Stimulated activated CD4-positive, alpha-beta T cell treated with anti-CD3 and anti-CD28 coated beads, Interleukin-4, amount 100 ng/mL, for 24 hours (primary cell): ENCODE data around the gene TADA3.
A peak's percentile ranks its signal among the peaks of the same experiment; 100 is the strongest.
"Not testable (repeated sequence)": the region's sequence is repeated elsewhere in the genome, so short reads cannot be mapped to it uniquely, and the experiment has no call there.

ENCODE experiments used
- DNase-seq: peaks from one replicate; pipeline ENCODE4 v3.0.0-alpha.2; 2020

TADA3 gene

DNA sequence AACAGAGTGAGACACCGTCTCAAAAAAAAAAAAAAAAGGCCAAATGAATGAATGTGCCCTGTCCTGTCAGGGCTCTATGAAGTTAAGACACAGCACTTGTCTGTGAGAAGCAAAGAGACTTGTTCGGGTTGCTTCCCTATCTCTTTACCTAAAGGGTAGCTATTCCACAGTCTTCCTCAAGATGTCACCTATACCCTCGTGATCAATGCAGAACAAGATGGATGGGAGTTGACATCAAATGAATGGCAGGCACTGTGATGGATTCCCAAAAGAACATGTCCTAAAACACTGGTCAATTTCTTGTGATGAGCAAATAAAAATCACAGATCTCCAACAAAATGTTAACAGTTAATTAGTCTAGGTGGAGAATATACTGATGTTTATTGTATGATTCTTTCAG is 9.5 kb downstream of the TADA3 start:
- DNase-seq = no peak

DNA sequence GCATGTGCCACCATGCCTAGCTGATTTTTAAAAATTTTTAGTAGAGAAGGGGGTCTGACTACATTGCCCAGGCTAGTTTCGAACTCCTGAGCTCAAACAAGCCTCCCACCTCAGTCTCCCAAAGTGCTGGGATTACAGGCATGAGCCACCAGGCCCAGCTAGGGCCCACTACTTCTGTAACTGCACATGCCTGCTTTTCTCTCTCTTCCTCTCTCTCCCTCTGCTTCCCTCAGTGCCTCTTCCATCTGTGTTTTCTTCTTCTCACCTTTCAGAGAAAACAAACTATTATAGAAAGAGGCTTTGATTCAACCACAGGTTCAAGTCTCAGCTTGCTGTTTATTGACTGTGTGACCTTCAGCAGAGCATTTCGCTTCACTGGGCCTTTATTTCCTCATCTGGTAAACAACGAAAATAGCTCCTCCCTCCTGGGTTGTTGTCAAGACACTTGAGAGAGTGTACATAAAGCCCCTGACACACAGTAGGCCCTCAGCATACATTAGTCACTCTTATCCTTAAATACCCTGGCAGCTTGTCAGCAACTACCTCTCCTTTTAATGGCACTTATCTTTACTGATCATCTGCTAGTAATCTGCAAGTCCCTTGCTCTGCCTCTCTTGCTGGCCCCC is 10.2 kb downstream of the TADA3 start:
- DNase-seq = no peak

DNA sequence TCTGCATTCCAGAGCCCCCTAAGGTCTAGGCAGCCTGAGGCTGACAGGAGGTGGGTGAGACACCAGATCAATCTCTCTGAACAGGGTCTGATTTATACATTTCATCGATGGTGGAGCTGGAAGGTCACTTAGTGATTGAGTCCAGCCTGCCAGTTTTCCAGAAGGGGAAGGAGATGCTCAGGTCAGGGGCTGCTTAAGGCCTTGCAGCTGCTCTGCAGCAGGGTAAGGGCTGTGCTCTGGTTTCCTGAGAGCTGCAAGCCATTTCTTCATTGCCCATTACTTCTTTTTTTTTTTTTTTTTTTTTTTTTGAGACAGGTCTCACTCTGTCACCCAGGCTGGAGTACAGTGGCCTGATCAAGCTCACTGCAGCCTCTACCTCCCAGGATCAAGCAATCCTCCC is 10.7 kb downstream of the TADA3 start:
- no peak for DNase-seq

DNA sequence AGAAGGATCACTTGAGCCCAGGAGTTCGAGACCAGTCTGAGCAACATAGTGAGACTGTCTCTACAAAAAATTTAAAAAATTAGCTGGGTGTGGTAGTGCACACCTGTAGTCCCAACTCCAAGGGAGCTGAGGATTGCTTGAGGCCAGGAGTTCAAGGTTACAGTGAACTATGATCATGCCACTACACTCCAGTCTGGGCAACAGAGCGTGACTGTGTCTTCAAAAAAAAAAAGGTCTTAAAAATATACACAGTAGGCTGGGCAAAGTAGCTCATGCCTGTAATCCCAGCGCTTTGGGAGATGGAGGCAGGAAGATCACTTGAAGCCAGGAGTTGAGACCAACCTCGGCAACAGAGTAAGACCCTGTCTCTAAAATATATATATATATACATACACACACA is 11.4 kb downstream of the TADA3 start:
- no peak for DNase-seq

DNA sequence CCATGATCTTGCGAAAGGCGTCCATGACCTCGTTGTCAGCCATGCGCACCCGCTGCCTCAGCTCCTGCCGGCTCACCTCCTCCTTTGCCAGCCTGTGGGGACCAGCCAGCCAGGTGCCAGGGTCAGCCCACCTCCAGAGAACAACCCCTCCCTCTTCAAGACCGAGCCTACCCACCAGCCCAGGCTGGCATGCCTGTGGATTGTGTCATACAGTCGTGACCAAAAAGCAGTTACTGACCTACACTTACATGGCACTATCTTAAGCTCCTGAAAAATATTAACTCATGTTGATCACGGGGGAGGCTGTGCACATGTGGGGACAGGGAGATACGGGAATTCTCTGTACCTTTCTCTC is 11.8 kb downstream of the TADA3 start:
- DNase-seq = no peak

DNA sequence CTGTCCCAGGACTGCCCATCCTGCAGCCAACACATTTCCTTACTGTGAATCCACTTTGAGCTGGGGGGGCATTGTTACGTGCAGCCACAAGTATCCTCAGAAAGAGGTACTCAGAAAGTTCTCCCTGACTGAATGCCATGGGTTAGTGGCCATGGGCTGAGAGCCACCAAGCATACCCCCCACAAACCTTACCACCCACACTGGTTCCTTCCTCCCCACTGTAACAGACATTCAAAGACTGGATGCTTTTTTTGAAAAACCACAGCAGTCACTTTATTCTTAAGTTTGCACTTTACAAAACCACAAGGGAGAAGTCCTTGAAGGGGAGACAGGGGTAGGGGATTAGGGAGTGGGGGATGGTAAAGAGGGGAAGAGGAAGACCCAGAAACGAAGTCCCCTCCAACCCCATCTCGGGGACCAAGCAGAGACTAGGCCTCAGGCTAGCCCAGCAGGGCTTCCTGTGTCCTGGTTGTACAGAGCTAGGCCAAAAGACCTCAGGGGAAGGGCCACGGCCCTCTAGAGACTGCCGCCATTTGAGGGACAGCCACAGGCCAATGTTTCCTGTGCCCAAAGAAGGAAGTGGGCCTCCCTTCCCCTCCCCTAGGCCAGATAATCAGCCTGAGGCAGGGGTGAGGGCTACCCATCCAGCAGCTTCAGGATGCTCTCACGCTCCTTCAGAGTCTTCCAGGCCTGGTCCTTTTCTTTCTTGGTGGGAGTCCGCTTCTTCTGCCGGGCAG is 12.4 kb downstream of the TADA3 start:
- peak; percentile 43 for DNase-seq

DNA sequence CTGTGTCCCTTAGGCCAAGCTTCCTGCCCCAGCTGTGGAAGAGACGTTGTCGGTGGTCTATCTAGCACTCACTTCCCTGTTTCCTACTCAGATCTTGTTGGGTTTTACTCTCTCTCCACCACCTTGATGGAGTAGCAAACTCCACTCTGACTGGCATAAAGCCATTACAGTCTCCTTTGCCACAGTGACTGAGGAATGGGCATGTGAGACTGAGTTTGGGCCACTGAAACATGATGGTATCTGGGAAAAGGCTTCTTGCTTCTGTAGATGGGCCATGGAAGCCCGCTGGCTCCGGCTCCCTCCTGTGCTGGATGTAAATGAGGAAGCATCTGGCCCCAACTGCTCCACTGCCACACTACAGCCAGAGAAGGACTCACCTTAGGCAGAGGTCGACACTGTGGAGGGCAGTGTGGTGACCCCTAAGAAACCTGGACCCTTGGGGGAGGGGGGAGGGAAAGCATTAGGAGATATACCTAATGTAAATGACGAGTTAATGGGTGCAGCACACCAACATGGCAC is 13.1 kb downstream of the TADA3 start:
- no peak for DNase-seq

DNA sequence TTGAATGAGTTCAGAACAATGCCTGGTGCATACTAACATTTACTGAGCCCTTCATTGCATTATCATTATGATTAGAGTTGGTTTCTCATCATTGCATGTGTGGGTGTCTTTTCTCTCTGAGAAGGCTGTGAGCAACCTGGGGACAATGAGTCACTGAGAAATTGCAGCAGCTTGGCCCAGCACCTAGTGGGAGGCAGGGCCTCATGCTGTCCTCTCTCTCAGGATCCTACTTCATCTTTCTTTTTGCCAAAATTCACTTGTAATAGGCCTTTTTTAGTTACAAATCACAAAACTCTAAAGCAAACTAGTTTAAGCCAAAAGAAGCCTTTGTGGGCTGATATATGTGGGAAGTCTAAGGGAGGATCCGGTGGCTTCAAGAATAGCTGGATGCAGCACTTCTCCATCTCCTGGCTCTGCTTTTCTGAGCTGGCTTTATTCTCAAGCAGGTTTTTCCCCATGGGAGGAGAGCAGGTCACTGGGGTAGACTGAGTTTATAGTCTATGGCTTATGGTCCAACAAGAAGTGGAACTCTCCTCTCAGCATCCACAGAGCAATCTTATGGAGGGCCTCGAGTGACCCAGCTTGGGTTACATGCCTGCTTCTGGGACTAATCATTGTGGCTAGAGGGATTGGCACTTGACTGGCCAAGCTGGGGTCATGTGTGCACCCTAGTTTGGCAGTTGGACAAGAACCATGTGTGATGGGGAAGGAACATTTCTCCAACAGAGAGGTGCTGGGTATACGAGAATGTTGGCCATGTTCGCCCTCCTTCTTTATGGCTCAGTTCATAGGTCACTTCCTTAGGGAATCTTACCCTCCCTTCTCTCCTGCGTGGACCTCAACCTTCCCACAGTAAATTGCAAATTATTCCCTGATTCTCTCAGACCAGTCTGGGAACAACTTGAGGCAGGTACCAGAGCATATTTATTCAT is 13.9 kb downstream of the TADA3 start:
- DNase-seq = peak; percentile 81

DNA sequence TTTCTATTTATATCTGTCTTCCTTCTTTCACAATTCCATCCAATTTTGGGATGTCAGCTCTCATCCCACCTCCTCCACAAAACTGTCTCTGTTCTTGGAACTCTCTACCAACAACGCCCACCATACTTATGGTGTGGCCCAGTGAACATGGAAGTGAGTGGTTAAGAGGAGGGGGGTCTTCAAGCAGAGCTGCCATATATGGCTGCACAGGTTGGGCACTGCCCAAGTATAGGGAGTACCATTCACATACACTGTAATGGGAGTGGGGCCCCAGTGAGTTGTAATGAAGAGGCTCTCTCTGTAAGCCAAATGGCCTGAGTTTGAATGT is 14.6 kb downstream of the TADA3 start:
- DNase-seq = no peak

DNA sequence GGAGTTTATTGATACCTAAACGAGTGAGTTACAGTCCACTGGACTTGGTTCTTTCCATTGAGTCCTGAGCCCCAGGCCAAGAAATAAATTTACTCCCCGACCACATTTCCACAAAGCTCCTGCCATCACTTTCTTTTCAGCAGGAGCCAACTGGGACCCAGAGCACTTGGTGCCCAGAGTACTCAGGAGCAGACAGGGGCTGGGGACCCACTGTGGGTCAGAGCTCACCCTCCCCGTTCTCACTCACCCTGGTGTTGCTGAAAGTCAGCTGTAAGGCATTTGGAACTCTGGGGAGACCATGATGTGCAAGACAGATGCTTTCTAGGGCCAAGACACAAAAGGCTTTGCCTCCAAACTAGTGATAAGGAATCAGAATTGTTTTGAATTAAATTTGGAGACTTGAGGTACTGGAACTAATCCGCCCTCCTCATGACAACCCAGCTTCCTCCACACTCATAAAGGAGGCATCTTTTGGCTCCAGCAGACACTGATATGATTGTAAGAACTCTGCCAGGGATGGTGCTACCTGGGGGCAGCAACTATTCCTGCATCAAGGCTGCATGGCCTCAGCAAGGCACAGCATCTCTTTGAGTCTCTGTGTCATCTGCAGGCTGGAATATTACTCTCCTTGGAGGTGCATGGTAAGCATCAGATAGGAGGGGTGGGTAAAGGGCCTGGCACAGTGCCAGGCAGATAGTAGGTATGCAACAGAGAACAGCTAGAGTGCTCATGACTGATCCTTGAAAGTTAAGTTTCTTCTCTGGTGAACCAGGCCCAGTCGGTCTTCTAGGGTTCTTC is 15.2 kb downstream of the TADA3 start:
- DNase-seq = no peak

DNA sequence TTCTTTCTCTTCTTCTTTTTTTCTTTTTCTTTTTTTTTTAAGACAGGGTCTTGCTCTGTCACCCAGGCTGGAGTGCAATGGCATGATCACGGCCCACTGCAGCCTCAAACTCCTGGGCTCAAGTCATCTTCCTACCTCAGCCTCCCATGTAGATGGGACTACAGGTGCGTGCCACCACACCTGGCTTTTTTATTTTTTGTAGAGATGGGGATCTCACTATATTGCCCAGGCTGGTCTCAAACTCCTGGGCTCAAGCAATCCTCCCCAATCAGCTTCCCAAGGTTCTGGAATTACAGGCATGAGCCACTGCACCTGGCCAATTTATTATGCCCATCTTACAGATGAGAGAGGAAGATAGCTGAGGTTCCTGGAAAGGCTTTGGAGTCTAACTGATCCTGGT is 21.3 kb downstream of the TADA3 start:
- not testable (repeated sequence) for DNase-seq

DNA sequence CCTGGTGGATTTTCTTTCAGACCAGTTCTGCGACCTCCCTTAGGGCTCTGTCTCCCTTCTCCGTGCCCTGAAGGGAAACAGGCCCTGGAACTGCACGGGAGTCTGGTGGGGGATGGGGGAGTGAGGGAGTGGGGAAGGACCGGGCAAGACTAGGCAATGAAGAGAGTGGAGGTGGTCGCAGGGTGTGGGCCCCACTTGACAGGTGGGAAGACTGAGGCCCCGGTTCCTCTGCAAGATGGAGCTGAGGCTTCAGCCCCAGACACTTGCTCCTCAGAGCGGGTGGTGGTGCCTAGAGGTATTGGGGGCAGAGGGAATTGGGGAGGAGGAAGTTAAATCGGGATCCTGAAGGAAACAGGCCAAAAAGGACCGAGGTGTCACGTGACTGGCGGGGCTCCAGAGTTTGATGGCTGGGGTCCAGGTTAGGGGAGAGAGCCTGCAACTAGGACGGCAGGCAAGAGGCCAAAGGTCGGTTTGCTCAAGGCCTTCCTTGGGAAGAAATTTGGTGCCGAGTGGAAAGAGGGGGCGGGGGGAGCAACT is 21.9 kb downstream of the TADA3 start:
- no peak for DNase-seq

DNA sequence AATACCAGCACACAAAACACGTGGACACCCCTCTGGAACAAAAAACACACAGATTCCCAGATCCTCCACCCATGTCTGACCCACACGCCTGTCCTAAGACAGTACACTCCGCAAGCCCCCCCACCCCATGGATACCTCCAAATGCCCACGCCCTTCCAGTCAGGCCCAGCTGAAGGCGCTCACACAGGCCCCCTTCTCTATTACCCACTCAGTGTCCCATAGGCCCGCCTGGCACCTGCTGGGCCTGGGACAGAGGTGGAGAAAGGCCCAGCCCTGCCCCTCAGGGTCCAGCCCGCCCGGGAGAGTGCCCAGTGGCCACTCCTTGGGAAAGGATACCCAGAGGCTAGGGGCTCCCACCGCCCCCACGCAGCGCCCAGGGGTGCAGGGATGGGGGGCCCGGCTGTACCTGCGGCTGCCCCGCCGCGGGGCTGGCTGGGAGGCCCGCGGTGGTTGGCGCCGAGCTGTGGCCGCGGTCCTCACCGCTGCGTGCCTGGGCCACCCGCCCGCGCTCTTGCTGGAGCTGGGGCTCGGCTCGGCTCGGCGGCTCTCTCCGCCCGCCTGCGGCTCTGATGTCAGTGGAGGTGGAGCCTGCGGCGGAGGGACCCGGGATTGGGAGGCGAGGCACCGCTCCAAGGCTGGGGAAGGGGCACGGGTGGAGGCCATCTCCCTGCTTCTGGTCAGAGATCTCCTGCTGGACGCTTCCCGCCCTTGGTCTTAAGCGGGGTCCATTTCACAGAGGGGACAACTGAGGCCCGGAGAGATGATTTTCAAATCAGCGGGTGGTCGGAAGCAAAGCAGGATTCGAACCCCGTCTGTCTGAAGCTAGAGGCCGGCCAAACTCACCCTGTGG is 22.6 kb downstream of the TADA3 start, which contains the start of gene CAMK1:
Gene CAMK1, minus strand, starts transcription at position 522 of the 850 bp plus-strand sequence. CDS start 2,198 bp downstream, outside the sequence.
- peak; percentile 69 for DNase-seq

DNA sequence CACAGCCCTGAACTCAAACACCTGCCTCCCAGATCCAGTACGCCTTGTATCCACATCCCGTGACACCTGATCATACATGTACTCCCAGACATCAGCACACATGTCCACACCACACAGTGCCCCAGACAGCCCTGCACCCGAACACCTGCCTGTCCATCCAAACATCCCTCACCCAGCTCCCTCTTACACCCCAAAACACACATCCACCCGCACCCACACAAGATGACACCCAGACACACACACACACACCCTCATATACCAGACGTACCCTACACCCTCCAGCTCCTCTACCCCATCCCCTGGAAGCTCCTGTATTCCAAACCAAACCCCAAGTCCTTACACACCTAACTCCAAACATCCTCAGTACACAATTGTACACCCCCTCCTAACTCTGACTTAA is 23.3 kb downstream of the TADA3 start:
- no peak for DNase-seq

DNA sequence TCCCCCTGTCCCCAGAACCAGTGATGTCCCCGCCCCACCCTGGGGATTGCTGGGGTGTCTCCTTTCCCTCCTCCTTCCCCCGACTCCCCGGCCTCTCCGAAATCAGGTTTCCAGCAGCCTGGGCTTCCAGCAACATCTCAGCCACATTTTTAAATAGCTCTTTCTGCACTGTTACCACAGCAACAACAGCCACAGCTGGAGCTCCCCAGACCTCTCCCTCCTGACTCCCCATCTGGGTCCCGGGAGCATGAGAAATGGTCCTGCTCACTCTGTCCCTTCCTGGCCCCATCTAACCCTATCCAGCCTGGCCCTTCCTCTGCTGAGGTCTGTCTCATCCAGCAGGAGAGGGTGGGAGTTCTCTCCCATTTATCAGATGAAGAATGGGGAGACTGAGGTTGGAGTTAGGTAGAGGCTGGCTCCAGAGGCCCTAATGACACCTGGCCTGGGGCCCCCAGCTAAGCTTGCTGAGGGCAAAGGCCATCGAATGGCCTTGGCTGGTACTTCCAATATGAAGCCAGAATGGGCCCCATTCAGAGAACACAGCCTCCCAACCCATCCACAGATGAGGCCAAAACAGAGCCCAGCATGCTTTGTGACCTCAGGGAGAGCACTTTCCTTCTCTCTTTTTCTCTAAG is 24.0 kb downstream of the TADA3 start:
- DNase-seq = no peak

DNA sequence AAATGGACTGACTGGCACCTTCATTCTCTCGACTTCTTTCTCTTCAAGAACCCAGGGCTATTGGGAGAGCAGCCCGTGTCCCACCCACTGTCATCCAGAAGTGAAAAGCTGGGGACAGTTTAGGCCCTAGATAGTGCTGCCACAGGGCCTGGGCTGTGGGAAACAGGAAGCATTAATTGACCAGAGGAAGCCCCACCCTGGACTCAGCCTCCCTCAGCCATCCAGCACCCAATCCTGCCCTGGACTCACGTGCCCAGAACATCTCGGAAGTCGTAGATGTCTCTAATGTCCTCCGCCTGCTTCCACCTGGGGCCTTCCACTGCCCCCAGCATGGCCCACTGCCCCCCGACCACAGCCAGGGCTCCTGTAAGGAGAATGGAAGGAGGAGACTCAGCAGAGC is 24.9 kb downstream of the TADA3 start:
- no peak for DNase-seq

DNA sequence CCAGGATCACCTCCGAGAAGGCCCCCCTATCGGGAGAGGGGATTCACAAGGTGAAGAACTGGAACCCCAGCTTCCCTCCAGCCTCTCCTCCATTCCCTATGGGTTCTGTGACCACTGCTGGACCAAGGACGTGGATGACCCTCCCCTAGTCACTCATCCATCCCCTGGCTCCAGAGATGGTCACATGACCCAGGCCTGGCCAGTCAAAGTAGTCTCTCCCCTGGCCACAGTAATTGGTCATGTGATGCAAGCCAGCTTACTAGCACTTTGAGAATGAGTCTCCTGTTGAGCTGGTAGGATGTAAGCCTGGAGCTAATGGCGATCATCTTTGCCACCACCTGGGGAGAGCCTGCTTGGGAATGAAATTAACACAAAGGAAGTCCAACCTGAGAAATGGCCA is 26.4 kb downstream of the TADA3 start:
- no peak for DNase-seq

DNA sequence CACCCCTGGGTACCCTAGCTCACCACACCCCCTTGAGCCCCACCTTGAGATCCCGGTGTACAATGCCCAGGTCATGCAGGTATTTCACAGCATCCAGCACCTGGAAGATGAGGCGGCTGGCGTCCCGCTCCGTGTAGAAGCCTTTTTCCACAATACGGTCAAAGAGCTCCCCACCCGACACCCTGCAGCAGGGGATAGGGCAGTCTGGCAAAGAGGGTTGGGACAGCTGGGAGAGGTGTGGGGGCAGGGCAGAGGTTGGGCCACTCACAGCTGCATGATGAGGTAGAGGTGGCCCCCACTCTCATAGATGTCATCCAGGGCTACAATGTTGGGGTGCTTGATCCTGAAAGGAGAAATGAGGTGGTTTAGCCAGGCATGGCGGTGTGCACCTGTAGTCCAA is 29.4 kb downstream of the TADA3 start:
- no peak for DNase-seq

DNA sequence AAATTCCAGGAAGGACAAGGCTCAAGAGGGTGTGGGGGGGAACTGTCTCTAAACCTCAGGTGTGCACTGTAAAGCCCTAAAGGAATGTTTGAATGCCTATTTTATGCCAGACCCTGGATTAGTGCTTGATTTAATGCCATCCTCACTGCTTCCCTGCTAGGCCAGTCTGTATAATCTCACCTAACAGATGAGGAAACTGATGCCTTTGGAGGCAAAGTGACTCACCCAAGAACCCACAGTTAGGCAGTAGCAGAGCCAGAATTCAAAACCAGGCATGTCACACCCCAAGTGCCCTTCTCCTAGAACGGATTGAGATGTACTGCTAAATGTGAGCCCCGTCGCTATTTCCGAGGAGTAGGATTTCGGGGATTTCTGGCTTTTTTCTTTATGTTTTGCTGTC is 30.4 kb downstream of the TADA3 start:
- DNase-seq = no peak

DNA sequence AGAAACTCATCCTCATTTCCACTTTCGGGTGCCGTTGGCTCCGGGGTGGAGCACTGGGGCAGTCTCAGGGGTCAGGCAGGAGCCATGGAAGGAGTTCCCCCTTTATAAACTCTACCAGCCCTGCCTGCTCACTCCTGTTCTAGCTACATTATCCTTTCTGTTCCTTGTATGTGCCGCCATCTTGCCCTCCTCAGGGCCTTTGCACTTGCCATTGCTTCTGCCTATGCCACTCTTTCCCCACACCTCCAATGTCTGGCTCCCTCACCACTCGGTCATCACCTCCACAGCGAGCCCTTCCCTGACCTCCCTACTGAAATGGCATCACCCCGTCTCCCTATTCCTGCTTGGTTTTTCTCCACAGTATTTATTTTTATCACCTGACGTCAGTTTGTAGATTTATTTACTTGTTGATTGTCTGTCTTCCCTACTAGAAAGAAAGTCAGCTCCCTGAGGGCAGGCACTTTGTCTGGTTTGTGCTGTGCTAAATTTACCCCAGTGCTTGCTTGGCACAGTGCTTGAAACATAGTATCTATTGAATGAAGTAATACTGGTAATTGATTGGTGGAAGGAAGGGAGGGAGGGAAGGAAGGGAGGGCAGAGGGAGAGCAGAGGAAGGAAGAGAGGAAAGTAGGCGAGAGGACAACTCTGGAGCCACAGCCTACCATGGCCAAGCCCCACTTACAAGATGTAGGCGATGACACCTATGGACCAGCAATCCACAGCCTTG is 31.3 kb downstream of the TADA3 start:
- DNase-seq = no peak
